Measurements from ENCODE around the gene WLS. TPM values are rescaled to one million over a fixed set of nuclear protein-coding genes. Genes with fewer than 3 reads are reported as not detected.

WLS gene
- total RNA-seq, 1 donor from 2014 or later = 187 TPM

DNA sequence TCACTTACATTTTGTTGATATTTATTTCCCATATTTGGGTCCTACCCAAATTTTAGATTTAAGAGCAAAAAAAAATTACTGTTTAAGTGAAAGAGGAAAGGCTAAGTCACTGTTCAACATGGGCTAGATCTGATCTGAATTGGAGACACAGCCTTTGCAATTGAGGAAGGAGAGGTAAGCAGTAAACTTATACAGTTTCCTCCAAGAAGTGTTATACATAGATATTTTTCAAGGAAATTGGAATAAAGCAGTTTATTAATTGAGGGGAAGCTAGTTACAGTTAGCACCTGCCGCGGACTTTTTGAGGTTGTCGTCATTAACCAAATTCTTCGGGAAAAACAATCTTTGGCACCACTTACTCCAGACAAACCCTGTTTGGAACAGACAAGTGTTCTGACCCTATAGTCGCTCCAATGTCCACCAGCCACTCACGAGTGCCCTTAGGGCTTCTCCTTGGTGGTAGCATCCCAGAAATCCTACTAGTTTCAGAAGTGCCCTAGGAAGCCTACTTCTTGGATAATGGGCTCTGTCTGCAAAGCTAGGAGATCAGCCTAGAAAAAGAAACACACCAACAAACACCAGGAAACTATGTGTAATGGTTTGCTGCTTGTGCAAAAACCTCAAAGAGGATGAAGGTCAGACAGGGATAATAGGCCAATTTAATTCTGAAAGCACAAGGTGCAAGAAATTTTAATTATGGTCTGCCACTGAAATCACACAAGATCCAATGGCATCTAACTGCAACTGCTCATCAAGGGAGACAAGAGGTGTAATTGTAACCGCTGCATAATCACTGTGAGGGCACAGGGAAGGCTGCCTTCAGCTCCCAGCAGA, 2.5 kb downstream of the WLS start:
- DNase-seq (ENCODE audit: low read depth) (no peak), FAIRE-seq (no peak)
- peak overlapping the region; percentile 87 for H3K4me2 ChIP-seq (ENCODE audit: low read length)
- peaks cover 2% of the 10 kb centered on the region for H3K9me3 Mint-ChIP-seq (ENCODE audit: unreplicated experiment)
- peaks cover 25% of the 10 kb centered on the region for H3K4me1 Mint-ChIP-seq (ENCODE audit: low read depth, unreplicated experiment)
- peaks cover 48% of the 10 kb centered on the region for H4K20me1 ChIP-seq (ENCODE audit: insufficient read depth, low read length)
- H3K27me3 Mint-ChIP-seq (ENCODE audit: low read depth, unreplicated experiment) = peaks cover 13% of the 10 kb centered on the region
- H3K79me2 ChIP-seq (ENCODE audit: insufficient read depth, low read length) = peaks cover 73% of the 10 kb centered on the region
- peak overlapping the region; percentile 95 for H3K9ac ChIP-seq (ENCODE audit: low read length)
- H3K27ac Mint-ChIP-seq (ENCODE audit: unreplicated experiment) = no peak overlapping the region
- H3K4me3 ChIP-seq (ENCODE audit: insufficient read depth, low read depth, low read length) = peak overlapping the region; percentile 100
- peaks cover 8% of the 10 kb centered on the region for H3K36me3 Mint-ChIP-seq (ENCODE audit: low read depth, unreplicated experiment)
- peaks cover 13% of the 10 kb centered on the region for H3K4me1 ChIP-seq (ENCODE audit: insufficient read depth, low read length)
- no peaks in the 10 kb centered on the region for H3K9me3 ChIP-seq (ENCODE audit: insufficient read depth, low read depth, low read length)
- no peak overlapping the region for H2AFZ ChIP-seq (ENCODE audit: low read depth, low read length)
- H3K27me3 ChIP-seq (ENCODE audit: insufficient read depth, low read length) = no peaks in the 10 kb centered on the region
- no peaks in the 10 kb centered on the region for H3K36me3 ChIP-seq (ENCODE audit: insufficient read depth, low read length)
- peak overlapping the region; percentile 79 for H3K27ac ChIP-seq (ENCODE audit: low read depth, low read length)
- TF ChIP-seq, protein P1, sequence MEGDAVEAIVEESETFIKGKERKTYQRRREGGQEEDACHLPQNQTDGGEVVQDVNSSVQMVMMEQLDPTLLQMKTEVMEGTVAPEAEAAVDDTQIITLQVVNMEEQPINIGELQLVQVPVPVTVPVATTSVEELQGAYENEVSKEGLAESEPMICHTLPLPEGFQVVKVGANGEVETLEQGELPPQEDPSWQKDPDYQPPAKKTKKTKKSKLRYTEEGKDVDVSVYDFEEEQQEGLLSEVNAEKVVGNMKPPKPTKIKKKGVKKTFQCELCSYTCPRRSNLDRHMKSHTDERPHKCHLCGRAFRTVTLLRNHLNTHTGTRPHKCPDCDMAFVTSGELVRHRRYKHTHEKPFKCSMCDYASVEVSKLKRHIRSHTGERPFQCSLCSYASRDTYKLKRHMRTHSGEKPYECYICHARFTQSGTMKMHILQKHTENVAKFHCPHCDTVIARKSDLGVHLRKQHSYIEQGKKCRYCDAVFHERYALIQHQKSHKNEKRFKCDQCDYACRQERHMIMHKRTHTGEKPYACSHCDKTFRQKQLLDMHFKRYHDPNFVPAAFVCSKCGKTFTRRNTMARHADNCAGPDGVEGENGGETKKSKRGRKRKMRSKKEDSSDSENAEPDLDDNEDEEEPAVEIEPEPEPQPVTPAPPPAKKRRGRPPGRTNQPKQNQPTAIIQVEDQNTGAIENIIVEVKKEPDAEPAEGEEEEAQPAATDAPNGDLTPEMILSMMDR (IDR thresholded peaks at IDR 0.05; ENCODE audit: insufficient read depth, low read depth, low read length) = no peak
- no peak for TF ChIP-seq EZH2 (IDR thresholded peaks at IDR 0.05; ENCODE audit: insufficient read depth, low read length)
- peak overlapping the region; percentile 97 for H3K4me3 Mint-ChIP-seq (ENCODE audit: unreplicated experiment)

DNA sequence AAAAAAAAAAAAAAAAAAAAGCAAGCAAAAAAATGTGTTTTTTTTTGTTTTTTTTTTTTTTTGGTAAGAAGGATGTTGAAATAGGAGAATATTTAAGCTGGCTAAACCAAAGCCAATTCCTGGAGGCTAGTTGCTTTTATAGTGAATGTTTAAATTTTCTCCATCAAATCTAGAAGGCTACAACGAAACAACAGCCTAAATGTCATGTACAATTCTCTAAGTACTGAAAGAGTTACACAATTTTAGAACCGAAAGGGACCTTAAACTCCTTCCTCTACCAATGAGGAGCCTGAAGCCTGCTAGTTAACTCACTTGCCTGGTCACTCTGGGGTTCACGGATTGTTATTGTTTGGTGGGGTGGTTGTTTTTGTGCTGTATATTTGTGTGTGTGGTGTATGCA, 3.5 kb downstream of the WLS start:
- H2AFZ ChIP-seq (ENCODE audit: low read depth, low read length) = no peak overlapping the region
- peaks cover 4% of the 10 kb centered on the region for H3K27me3 Mint-ChIP-seq (ENCODE audit: low read depth, unreplicated experiment)
- no peak overlapping the region for H3K4me3 ChIP-seq (ENCODE audit: insufficient read depth, low read depth, low read length)

More for the DNA sequence above, 3.5 kb downstream of the WLS start:
- DNase-seq (ENCODE audit: low read depth) = no peak
- H3K9me3 Mint-ChIP-seq (ENCODE audit: unreplicated experiment) = peaks cover 2% of the 10 kb centered on the region
- Histone ChIP-seq H3K27ac (ENCODE audit: low read depth, low read length) (no peak overlapping the region), H3K9me3 (ENCODE audit: insufficient read depth, low read depth, low read length) (no peaks in the 10 kb centered on the region), H3K27me3 (ENCODE audit: insufficient read depth, low read length) (no peaks in the 10 kb centered on the region), H3K79me2 (ENCODE audit: insufficient read depth, low read length) (peaks cover 83% of the 10 kb centered on the region), H3K4me1 (ENCODE audit: insufficient read depth, low read length) (peaks cover 13% of the 10 kb centered on the region), H4K20me1 (ENCODE audit: insufficient read depth, low read length) (peaks cover 58% of the 10 kb centered on the region), H3K9ac (ENCODE audit: low read length) (peak overlapping the region; percentile 95), H3K36me3 (ENCODE audit: insufficient read depth, low read length) (no peaks in the 10 kb centered on the region), H3K4me2 (ENCODE audit: low read length) (peak overlapping the region; percentile 87)
- peak overlapping the region; percentile 97 for H3K4me3 Mint-ChIP-seq (ENCODE audit: unreplicated experiment)
- H3K4me1 Mint-ChIP-seq (ENCODE audit: low read depth, unreplicated experiment) = peaks cover 25% of the 10 kb centered on the region
- H3K36me3 Mint-ChIP-seq (ENCODE audit: low read depth, unreplicated experiment) = peaks cover 9% of the 10 kb centered on the region
- no peak for TF ChIP-seq EZH2 (IDR thresholded peaks at IDR 0.05; ENCODE audit: insufficient read depth, low read length)
- TF ChIP-seq, protein P1 (IDR thresholded peaks at IDR 0.05; ENCODE audit: insufficient read depth, low read depth, low read length) = no peak
- FAIRE-seq = no peak
- H3K27ac Mint-ChIP-seq (ENCODE audit: unreplicated experiment) = no peak overlapping the region
